Tibial nerve (tissue), 4 donors: Measurements from ENCODE around the gene RBM38. TPM values are rescaled to one million over a fixed set of nuclear protein-coding genes. Genes with fewer than 3 reads are reported as not detected.

Experiments used
- DNase-seq, 2 donors: peaks; one replicate each; pipeline ENCODE4 v3.0.0-alpha.2; 2019; ENCODE audit warnings: low spot score in 2 of 2
- H3K27ac ChIP-seq, 4 donors: fragments of 200-600 bp; sonication (generic) in 3 of 4; one replicate each; pipeline ENCODE4 v1.5.1; 2017 to 2019; ENCODE audit warnings: mild to moderate bottlenecking in 1 of 4
- H3K27me3 ChIP-seq, 2 donors: fragments of 200-600 bp; sonication (generic) in 1 of 2; one replicate each; pipeline versions ENCODE4 v1.5.1 to v1.6.0; 2017 to 2019
- H3K36me3 ChIP-seq, 3 donors: fragments of 200-600 bp; sonication (generic); one replicate each; pipeline ENCODE4 v1.5.1; 2018 to 2019
- H3K4me1 ChIP-seq, 4 donors: fragments of 200-600 bp; sonication (generic) in 3 of 4; one replicate each; pipeline ENCODE4 v1.5.1; 2017 to 2019
- H3K4me3 ChIP-seq, 4 donors: fragments of 200-600 bp; sonication (generic) in 3 of 4; one replicate each; pipeline ENCODE4 v1.5.1; 2017 to 2019; ENCODE audit warnings: mild to moderate bottlenecking in 1 of 4, moderate library complexity in 1 of 4
- H3K9me3 ChIP-seq, 4 donors: fragments of 200-600 bp; sonication (generic) in 3 of 4; one replicate each; pipeline ENCODE4 v1.5.1; 2017 to 2019
- EP300 ChIP-seq, 2 donors: sonication (generic); formaldehyde crosslinking; IDR thresholded peaks; one replicate each; pipeline ENCODE4 v1.6.1; 2017; ENCODE audit warnings: antibody characterized with exemption in 2 of 2, mild to moderate bottlenecking in 1 of 2
- POLR2A ChIP-seq, 2 donors: fragments of 450-650 bp; IDR thresholded peaks; one replicate each; pipeline ENCODE4 v1.6.1; 2017; ENCODE audit warnings: antibody characterized with exemption in 2 of 2, mild to moderate bottlenecking in 2 of 2, moderate library complexity in 2 of 2
- WGBS, 2 donors: methylation state at CpG; one replicate each; pipeline ENCODE4 v1.1.5; 2018; 5-methylcytosine and 5-hydroxymethylcytosine counted together
- total RNA-seq, 4 donors: library from RNA; depleted of rRNA; stranded (reverse); fragments of >200 nt; gene quantifications; one replicate each; pipeline ENCODE4 v1.1.0, GENCODE V29; 2016
- TF ChIP-seq, protein P1 (sequence below), 5 experiments: fragments of 200-600 bp in 3 of 5; fragments of 450-650 bp in 2 of 5; sonication (generic) in 3 of 5; IDR thresholded peaks; one replicate each; pipeline ENCODE4 v1.5.1; 2016 to 2019; ENCODE audit warnings: antibody characterized with exemption in 5 of 5, mild to moderate bottlenecking in 3 of 5, moderate library complexity in 2 of 5

Gene RBM38
- total RNA-seq, 4 donors from 2014 or later = 4.8 to 14.4 (median 5.8) TPM

DNA sequence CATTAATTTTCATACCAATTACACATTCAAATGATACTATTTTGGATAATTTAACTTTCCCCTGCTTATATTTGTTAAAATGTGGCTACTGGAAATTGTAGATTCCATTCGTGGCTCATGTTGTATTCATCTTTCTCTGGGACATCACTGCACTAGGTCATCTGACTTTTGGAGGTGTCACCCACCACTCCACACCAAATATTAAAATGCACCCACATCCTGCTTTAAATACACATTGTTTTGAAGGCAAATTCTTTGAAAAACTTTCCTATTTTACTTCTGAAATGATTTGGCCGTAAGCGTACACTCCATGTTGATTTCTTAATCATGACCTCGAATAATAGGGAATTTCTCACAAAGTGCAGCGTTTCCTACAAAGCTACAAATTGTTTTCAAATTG, 8.7 kb upstream of the RBM38 start:
- H3K4me1 ChIP-seq = peaks cover 0 to 5% (median 0%) of the 10 kb centered on the region in 4 donors
- 86 to 92% methylated on average over 5 of the region's 5 CpGs for WGBS, 2 donors
- H3K27ac ChIP-seq = no peak overlapping the region

DNA sequence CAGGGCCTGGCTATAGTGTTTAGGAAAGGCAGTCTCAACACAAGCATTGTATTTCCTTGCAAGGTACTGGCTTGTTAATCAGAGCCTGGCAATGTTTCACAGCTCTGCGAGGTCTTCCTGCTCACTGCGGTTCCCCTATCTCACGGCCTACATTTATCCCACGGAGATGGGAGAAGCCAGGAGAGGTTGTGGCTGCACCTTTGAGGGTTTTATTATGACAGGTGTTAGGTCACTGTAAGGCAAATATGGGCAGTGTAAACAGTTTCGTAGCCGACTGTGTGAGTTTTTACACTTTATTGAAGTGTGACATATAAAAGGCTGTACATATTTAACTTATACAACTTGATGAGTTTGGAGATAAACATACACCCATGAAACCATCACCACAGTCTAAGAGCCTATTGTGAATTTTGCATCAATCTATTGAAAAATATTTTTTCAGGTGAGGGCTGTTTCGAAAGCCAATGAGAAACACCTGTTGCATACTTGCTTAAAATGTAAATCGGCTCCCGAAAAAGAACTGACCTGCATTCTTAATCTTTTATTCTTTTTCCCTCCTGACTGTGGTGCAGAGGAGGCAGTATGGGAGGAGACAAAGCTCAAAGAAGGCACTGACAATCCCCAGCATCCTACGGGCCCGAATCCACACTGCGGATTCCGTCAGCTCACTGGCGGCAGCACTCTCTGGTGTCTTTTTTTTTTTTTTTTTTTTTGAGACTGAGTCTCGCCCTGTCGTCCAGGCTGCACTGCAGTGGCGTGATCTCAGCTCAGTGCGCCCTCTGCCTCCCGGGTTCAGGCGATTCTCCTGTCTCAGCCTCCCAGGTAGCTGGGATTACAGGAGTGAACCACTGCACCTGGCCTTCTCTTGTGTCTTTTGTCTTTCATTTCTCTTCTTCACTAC, 7.5 kb upstream of the RBM38 start:
- TF ChIP-seq POLR2A (IDR thresholded peaks at IDR 0.05) (no peak), EP300 (IDR thresholded peaks at IDR 0.05) (no peak)
- TF ChIP-seq, protein P1, sequence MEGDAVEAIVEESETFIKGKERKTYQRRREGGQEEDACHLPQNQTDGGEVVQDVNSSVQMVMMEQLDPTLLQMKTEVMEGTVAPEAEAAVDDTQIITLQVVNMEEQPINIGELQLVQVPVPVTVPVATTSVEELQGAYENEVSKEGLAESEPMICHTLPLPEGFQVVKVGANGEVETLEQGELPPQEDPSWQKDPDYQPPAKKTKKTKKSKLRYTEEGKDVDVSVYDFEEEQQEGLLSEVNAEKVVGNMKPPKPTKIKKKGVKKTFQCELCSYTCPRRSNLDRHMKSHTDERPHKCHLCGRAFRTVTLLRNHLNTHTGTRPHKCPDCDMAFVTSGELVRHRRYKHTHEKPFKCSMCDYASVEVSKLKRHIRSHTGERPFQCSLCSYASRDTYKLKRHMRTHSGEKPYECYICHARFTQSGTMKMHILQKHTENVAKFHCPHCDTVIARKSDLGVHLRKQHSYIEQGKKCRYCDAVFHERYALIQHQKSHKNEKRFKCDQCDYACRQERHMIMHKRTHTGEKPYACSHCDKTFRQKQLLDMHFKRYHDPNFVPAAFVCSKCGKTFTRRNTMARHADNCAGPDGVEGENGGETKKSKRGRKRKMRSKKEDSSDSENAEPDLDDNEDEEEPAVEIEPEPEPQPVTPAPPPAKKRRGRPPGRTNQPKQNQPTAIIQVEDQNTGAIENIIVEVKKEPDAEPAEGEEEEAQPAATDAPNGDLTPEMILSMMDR (IDR thresholded peaks at IDR 0.05) = no peak
- H3K36me3 ChIP-seq = peaks cover 0 to 60% (median 2%) of the 10 kb centered on the region in 3 donors

More for the DNA sequence above, 8.7 kb upstream of the RBM38 start:
- no peaks in the 10 kb centered on the region for H3K27me3 ChIP-seq
- H3K36me3 ChIP-seq = peaks cover 0 to 72% (median 13%) of the 10 kb centered on the region in 3 donors
- no peak overlapping the region for H3K4me3 ChIP-seq
- no peak for TF ChIP-seq POLR2A (IDR thresholded peaks at IDR 0.05)
- TF ChIP-seq EP300 (IDR thresholded peaks at IDR 0.05) = no peak
- TF ChIP-seq, protein P1 (IDR thresholded peaks at IDR 0.05) = no peak
- peaks cover 0 to 5% (median 0%) of the 10 kb centered on the region in 4 donors for H3K9me3 ChIP-seq
- DNase-seq = no peak

DNA sequence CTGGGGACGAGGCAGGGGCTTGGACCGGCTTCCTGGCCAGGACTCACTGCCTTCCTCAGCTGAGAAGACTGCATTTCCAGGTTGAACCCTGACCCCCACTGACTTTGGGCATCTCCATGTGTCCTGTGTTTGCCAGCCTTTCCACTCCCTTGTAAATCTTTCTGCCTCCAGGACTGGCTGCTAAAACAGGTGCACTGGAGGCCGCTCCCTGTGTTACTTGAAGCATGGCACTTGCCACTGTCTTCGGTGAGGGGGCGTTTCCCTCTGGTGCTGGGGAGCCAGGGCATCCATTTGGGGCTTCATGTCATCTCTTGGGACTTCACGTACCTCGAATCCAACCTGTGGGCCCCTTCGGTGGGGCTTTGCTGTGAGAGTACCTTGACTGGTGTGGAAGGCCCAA, 6.7 kb upstream of the RBM38 start:
- TF ChIP-seq, protein P1 (IDR thresholded peaks at IDR 0.05) = no peak
- no peak for TF ChIP-seq EP300 (IDR thresholded peaks at IDR 0.05)
- no peak for TF ChIP-seq POLR2A (IDR thresholded peaks at IDR 0.05)
- H3K27me3 ChIP-seq = no peaks in the 10 kb centered on the region
- no peak overlapping the region for H3K4me3 ChIP-seq
- peaks cover 0 to 5% (median 0%) of the 10 kb centered on the region in 4 donors for H3K9me3 ChIP-seq
- no peak for DNase-seq
- H3K27ac ChIP-seq = no peak overlapping the region
- WGBS, 2 donors = 87 to 91% methylated on average over 8 of the region's 8 CpGs
- H3K4me1 ChIP-seq = peaks cover 0 to 7% (median 2%) of the 10 kb centered on the region in 4 donors
- peaks cover 0 to 53% (median 0%) of the 10 kb centered on the region in 3 donors for H3K36me3 ChIP-seq

More for the DNA sequence above, 7.5 kb upstream of the RBM38 start:
- Histone ChIP-seq H3K27ac (no peak overlapping the region), H3K27me3 (no peaks in the 10 kb centered on the region), H3K9me3 (peaks cover 0 to 5% (median 0%) of the 10 kb centered on the region in 4 donors), H3K4me1 (peaks cover 0 to 5% (median 0%) of the 10 kb centered on the region in 4 donors), H3K4me3 (no peak overlapping the region)
- 80 to 83% methylated on average over 20 of the region's 20 CpGs for WGBS, 2 donors
- no peak for DNase-seq

DNA sequence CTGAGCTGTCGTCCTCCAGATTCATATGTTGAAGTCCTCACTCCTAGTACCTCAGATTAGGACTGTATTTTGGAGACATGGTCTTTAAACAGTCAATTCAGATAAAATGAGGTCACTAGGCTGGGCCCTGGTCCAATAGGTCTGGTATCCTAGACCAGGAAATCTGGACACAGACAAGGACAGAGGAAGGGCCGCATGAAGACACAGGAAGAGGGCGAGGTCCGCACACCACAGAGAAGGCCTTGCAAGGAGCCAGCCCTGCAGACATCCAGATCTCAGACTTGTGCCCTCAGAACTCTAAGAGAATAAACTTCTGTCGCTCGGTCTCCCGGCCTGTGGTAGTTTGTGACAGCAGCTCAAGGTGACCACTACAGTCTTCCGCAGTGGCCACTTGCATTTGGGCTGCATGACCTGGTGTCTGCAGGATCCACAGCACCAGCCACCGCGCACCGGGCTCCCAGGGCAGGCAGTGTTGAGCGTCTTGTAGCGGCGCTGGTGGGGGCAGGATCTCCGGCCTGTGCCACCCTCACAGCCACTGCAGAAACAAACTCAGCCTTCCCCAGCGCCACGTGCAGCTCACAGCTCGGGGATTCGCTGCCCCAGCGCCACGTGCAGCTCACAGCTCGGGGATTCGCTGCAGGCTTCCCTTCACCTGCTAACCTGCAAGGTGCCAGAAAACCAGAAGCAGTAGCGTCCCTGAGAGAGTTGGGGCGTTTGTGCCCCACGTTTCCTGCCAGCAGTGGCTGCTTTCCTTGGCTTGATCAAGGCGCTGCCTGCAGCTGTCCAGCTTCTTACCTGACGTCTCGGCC, 6.0 kb upstream of the RBM38 start:
- H3K36me3 ChIP-seq = peaks cover 0 to 46% (median 0%) of the 10 kb centered on the region in 3 donors
- no peak overlapping the region for H3K27ac ChIP-seq
- 89 to 91% methylated on average over 25 of the region's 29 CpGs for WGBS, 2 donors
- H3K4me3 ChIP-seq = no peak overlapping the region
- peaks cover 0 to 14% (median 9%) of the 10 kb centered on the region in 4 donors for H3K4me1 ChIP-seq
- peaks cover 0 to 5% (median 0%) of the 10 kb centered on the region in 4 donors for H3K9me3 ChIP-seq
- no peaks in the 10 kb centered on the region for H3K27me3 ChIP-seq
- TF ChIP-seq, protein P1 (IDR thresholded peaks at IDR 0.05) = no peak
- TF ChIP-seq EP300 (IDR thresholded peaks at IDR 0.05) (no peak), POLR2A (IDR thresholded peaks at IDR 0.05) (no peak)
- DNase-seq = no peak
